ENCODE results near the gene HLTF.

Gene HLTF

GRCh38 chr3:149081772-149082171, 4.6 kb downstream of the HLTF start:
- DNase-seq, result no peak

- DNase-seq, result peak; percentile 13 to 30
These were observed 5.6 kb downstream of the HLTF start for GRCh38 chr3:149080699-149081091.

DNA sequence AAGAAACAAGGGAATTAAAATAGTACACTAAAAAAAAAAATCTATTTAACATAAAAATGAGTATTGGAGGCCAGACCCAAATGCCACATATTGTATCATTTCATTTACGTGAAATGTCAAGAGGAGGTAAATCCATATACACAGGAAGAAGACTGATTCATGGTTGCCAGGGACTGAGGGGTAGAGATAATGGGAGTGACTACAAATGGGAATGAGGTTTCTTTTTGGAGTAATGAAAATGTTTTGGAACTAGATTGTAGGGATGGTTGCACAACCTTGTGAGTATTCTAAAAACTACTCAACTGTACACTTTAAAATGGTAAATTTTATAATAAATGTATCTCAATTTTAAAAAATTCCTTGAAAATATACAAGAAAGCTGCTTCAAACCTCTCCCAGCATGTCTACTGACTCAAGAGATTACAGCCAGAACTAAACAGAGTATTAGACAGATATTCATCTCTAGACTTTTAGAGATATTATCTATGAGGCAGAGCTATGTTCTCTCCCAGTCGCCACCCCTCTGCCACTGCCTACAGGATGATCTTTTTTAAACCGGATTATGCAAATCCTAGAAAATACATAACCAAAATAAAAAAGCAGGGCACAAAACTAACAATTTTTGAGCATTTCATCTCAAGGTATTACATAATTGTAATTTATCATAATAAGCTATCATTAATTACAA, 6.2 kb downstream of the HLTF start:
- no peak for DNase-seq

GRCh38 chr3:149077628-149078027, 8.7 kb downstream of the HLTF start:
- DNase-seq, result no peak

- DNase-seq, result no peak
These were observed 18.4 kb downstream of the HLTF start for GRCh38 chr3:149067883-149068282.

DNA sequence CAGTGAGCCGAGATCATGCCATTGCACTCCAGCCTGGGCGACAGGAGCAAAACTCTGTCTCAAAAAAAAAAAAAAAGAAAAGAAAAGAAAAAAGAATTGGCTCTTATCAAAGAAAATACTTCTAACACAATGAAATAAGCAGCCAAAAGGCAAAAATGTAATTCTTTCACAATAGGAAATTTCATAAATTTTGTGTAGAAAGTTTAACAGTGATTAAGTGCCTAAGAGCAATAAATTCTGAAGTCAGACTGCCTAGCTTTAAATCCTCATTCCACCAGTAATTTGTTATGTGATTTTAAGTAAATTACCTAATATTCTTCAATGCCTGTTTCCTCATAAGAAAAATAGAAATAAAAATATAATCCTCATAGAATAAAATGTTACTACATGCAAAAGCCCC, 24.6 kb downstream of the HLTF start:
- DNase-seq, result no peak

GRCh38 chr3:149058602-149059001, 27.7 kb downstream of the HLTF start:
- DNase-seq, result no peak

- no peak for DNase-seq
These were observed 28.1 kb downstream of the HLTF start for GRCh38 chr3:149058198-149058597.

GRCh38 chr3:149055575-149055974, 30.8 kb downstream of the HLTF start:
- DNase-seq, result no peak

DNA sequence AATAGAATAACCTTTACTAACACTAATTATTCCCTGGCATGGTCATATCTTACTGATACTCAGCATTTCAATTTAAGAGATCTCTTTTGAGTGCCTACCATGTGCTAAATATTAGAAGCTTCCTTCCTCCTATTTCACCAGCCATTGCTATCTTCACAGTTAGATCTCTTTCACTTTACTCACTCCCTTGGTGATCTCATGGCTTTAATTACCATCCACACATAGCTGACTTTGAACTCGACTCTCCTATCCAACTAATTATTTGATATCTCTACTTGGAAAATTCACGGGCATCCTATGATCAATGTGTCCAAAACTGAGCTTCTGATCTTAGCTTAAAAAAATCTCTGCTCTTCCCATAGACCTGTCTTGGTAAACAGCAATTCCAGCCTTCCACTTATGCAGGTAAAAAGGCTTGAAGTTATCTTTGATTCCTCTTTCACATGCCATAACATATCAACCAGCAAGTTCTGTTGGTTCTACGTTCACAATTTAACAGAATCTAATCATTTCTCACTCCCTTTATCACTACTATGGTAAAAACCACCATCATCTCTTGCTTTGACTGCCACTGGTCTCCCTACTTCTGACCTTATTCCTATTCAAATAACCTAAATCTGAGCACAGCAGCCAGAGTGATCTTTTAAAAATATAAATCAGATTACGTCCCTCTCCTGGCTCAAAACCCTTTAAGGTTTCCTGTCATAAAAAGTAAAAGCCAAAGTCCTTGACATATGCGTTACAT, 41.8 kb downstream of the HLTF start:
- DNase-seq, result no peak

GRCh38 chr3:149042789-149043386, 43.4 kb downstream of the HLTF start:
- DNase-seq, result no peak

GRCh38 chr3:149038322-149038721, 48.0 kb downstream of the HLTF start:
- DNase-seq, result no peak

DNA sequence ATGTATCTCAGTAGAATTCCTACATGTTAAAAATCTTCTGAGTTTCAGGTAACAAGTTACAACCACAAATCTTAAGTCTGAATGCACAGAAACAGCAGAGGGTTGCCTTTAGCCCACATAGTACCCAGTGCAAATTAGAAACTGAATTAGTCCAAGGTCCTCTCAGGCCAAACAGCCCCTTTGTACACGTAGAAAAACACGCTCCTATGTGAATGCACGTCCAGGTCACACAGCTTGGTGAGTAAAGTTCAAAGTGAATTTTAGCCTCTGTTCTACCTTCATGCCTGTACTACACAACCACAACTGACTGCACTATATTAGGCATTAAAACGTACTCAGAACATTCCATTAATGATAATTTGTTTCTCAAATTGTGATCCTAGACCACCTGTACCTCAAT, 48.6 kb downstream of the HLTF start:
- no peak for DNase-seq

DNA sequence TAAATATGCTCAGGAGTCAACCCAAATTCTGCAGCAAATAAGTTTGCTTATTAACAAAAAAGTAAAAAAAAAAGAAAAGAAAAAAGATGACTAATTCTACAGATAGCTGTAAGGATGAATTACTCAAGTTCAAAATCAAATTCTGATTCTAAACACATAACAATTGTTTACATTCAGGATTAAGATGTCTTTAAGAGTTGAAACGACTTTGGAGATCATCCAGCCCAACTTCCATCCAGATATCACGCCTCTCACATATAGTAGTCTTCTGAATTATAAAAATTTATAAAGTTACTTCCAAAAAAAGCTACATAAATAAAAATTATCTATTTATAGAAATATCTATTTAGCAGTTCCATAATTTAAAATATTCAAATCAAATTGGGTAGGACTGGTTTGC, 55.2 kb downstream of the HLTF start:
- DNase-seq, result no peak

DNA sequence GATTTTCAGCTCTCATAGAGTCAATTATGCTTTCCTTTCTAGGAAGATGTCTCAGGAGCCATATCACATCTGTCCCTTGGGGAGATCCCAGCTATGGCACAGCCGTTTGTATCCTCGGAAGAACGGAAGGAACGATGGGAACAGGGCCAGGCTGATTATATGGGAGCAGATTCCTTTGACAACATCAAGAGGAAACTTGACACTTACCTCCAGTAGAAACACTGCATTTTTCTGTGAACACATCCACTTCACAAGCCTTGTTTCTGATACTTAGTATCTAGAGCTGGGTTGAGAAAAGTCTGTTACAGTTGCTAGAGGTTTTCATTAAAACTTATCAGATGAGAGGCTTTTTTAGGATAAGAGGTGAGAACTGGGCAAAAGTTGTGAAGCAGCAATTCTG, 59.6 kb downstream of the HLTF start:
- DNase-seq, result no peak

GRCh38 chr3:149023951-149024350, 62.4 kb downstream of the HLTF start:
- DNase-seq, result no peak

DNA sequence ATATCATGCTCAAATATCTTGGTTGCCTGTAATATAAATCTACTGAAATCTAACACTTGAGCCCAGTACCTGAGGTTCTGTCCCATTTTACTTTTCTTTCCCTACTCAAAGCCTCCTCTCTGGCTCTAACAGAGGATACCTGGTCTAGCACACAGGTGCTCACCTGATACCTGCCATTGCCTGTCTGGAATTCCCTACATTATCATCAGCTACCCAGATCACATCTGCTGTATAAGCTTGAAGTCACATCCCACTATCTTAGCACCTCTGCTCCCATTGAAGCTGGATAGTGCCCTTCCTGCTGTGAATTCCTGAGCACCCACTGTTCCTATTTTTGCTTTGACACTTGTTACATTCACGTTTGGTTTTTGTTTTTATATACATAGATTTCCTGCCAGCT, 64.5 kb downstream of the HLTF start:
- no peak for DNase-seq

- no peak for DNase-seq
These were observed 65.5 kb downstream of the HLTF start for GRCh38 chr3:149020839-149021252.

DNA sequence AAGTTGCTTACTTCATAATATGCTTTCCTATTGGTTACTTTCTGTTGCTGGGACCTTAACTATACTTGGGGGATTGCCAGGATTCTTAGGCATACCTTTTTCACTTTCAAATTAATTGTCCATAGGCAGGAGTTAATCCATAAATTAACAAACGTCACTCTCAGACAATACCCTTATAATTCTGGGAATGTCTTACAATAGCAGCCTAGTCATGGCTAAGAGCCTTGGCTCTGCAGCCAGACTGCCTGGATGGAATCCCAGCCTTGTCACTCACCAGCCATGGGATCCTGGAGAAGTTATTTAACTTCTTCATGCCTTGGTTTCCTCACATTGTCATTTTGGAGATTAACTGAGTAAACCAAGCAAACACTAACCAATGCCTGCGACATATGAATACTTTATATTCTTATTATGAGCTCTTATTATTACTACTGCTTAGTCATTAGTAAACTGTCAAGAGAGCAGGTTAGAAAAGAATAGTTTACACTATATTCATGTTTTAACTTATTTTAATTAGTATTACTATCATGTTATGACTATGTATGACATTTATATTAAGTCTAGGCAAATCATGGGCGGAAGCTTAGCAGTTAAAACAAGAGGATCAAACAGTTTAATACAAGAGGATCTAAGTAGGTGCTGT, 66.0 kb downstream of the HLTF start:
- DNase-seq, result no peak

- DNase-seq, result no peak
These were observed 66.8 kb downstream of the HLTF start for GRCh38 chr3:149019580-149019979.

DNA sequence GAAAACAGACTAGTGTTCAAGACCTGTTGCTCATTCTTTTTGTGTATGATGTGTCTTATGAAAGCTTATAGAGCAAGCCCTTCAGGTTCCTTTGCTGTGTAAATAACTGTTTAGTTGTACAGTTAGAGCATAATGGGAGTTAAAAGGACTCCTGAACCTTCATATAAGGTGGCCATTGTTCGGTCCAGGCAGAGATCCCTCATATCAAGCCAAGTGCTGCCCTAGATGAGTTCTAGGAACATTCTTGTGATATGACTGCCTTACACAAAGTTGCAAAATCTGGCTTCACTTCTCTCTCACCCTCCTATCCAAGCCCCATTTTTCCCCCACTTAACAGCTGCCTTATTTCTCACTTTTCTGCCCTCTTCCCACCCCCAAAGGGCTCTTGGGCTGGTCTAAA, 68.1 kb downstream of the HLTF start:
- DNase-seq, result no peak

DNA sequence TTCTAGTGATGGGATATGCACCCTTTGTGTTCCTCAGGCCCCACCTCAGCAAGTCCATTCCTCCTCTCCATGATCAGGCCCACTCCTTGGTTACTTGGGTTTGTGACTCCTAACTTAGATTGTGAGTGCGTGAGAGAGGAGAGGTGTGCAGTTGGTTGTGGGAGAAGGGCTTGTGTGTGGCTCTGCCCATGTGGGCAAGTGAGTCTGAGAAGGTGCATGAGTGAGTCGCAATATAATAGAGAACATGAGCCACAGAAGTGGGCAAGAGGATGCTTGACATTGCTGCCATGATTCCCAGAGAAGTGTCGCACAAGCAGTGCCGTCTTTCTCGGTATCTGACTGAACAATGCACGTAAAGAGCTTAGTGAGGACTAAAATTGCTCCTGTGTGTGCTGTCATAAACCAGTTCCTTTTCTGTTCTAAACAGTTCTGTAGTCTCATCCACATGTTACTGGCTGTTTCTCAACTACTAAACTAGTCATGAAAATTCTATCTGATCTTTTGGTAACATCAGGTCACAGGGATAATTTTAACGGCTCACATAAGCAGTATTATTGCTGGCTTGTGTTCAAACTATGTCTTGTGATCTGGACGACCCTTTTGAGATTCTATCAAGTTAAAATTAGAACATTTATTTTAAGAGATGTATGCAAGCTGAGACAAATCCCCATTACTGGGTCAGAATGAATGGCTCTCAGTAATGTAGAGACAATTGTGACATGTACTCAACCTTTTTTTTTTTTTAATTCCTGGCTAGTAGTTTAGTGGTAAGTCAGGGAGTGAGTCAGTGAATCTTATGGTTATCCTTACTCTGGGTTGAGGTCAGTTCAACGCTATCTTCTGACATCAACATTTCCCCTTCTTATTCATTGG, 69.4 kb downstream of the HLTF start:
- no peak for DNase-seq

DNA sequence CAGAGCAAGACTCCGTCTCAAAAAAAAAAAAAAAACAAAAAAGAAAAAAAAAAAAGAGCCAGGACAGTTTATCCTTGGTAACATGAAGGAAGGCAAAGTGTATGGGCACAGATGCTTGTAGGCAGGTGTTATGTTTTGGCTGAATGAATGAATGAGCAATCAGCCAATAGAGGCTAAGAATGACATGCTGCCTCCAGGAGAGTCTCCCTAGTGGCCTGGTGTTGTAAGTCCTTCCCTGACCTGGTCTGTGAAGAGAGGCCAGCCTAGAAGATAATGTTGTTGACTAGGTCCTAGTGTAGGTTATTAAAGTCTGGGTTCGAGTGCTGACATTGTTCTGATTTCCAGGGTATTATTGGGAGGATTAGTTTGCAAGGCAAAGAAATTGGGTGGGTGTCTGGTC, 70.1 kb downstream of the HLTF start:
- DNase-seq, result no peak

All from Kasumi-1 (cell line).